Activated T-helper 2 cell treated with anti-CD3 and anti-CD28 coated beads, Interferon-gamma antibody, Interleukin-2, Interleukin-4, amounts not matched to agents 10 μg/mL and 5 μg/mL and 100 μg/mL, durations not matched to agents 14 hours and 24 hours and 36 hours (primary cell): ENCODE data around the gene PIGT. TPM values are rescaled to one million over a fixed set of nuclear protein-coding genes. Genes with fewer than 3 reads are reported as not detected.

Source experiments
- DNase-seq: peaks from one replicate; pipeline ENCODE4 v3.0.0; 2021; ENCODE audit warnings: low spot score
- H3K27ac Mint-ChIP-seq: one replicate; pipeline ENCODE4 v1.8.0; 2021; ENCODE audit warnings: mixed read lengths
- H3K27me3 Mint-ChIP-seq: one replicate; pipeline ENCODE4 v1.8.0; 2021; ENCODE audit warnings: low read depth, mixed read lengths
- H3K36me3 Mint-ChIP-seq: one replicate; pipeline ENCODE4 v1.8.0; 2021; ENCODE audit warnings: low read depth, mixed read lengths
- H3K4me1 Mint-ChIP-seq: one replicate; pipeline ENCODE4 v1.8.0; 2021; ENCODE audit warnings: low read depth, mixed read lengths
- H3K4me3 Mint-ChIP-seq: one replicate; pipeline ENCODE4 v1.8.0; 2021; ENCODE audit warnings: low read depth, mild to moderate bottlenecking, moderate library complexity, mixed read lengths
- H3K9me3 Mint-ChIP-seq: one replicate; pipeline ENCODE4 v1.8.0; 2021; ENCODE audit warnings: mixed read lengths
- intact Hi-C: fragments of 100-400 bp; cut with micrococcal nuclease; formaldehyde crosslinking; loops from one replicate; pipeline ENCODE4 v1.15.1; 2023
- total RNA-seq: library from RNA; stranded (reverse); gene quantifications from 2 replicates; pipeline ENCODE4 v1.2.3, GENCODE V29; 2022

PIGT gene
- total RNA-seq, 1 donor from 2014 or later, result 72.7 TPM

DNA sequence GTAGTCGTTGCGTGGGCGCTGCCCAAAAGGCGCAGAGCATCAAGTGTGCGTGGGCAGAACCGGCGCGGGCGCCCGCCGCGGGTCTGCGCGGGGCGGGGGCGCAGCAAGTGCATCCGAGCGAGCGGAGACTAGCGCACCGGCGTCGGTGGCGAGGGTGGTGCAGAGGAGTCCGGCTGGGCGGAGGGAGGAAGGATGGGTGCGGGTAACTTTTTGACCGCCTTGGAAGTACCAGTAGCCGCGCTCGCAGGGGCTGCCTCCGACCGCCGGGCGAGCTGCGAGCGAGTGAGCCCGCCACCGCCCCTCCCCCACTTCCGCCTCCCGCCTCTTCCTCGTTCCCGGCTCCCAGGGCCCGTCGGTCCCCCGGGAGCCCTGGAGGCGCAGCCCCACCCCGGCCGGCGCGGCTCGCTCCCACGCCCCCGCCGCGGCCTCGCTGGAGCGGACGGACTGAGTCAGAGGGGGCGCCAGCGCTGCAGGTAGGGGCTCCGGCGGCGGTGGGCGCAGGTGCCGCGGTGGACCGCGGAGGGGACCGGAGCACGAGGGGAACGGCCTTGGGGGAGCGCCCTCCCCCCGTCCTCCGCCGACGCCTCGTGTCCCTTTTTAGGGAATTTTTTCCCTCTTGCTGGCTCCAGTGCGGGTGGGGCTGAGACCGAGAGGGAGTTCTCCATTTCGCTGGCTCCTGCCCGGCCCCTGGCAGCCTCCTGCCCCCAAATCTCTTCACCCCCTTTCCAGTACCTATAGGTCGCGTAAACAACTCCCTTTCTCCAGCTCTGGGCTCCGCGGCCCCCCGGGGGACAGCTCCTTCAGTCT, 9.5 kb upstream of the PIGT start:
- intact Hi-C loops, result no loop called here
- DNase-seq, result no peak
- peak overlapping the region; percentile 77 for H3K4me3 Mint-ChIP-seq
- H3K9me3 Mint-ChIP-seq, result peaks cover 13% of the 10 kb centered on the region
- peaks cover 16% of the 10 kb centered on the region for H3K4me1 Mint-ChIP-seq
- H3K36me3 Mint-ChIP-seq, result no peaks in the 10 kb centered on the region
- H3K27me3 Mint-ChIP-seq, result peaks cover 13% of the 10 kb centered on the region
- H3K27ac Mint-ChIP-seq, result no peak overlapping the region

DNA sequence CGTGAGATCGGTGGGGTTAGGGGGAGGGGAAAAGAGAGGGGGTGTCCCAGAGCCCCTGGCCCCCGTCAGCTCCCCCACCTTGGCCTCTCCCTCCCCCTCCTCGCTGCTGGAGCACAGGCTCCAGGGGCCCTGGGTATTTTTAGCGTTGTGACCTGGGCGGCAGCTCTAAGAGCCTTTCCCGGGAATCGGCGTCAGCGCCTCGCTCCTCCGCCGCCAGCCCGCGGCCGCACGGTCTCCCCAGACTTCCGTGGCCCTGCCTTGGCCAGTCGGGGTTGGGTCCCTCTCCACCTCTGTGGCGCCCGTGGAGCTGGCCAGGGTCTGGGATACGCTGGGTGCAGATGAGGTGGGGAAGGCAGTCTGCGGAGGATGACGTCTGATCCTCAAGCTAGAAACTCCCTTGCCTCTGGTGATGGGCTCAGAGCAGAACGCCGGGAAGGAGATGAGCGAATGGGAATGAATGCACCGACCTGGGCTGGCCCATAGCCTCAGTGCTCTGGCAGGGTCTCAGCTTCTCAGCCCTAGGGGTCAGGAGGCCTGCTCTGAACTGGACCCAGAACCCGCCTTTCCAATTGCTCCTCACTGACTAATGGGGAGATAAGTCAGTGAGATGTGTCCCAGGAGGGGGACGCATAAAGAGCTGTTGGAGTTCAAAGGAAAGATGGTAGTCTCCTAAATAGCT, 8.7 kb upstream of the PIGT start:
- DNase-seq, result no peak
- peaks cover 6% of the 10 kb centered on the region for H3K9me3 Mint-ChIP-seq
- no peak overlapping the region for H3K27ac Mint-ChIP-seq
- H3K27me3 Mint-ChIP-seq, result peaks cover 13% of the 10 kb centered on the region
- H3K4me1 Mint-ChIP-seq, result peaks cover 16% of the 10 kb centered on the region
- intact Hi-C loops, result no loop called here
- no peaks in the 10 kb centered on the region for H3K36me3 Mint-ChIP-seq
- peak overlapping the region; percentile 77 for H3K4me3 Mint-ChIP-seq

DNA sequence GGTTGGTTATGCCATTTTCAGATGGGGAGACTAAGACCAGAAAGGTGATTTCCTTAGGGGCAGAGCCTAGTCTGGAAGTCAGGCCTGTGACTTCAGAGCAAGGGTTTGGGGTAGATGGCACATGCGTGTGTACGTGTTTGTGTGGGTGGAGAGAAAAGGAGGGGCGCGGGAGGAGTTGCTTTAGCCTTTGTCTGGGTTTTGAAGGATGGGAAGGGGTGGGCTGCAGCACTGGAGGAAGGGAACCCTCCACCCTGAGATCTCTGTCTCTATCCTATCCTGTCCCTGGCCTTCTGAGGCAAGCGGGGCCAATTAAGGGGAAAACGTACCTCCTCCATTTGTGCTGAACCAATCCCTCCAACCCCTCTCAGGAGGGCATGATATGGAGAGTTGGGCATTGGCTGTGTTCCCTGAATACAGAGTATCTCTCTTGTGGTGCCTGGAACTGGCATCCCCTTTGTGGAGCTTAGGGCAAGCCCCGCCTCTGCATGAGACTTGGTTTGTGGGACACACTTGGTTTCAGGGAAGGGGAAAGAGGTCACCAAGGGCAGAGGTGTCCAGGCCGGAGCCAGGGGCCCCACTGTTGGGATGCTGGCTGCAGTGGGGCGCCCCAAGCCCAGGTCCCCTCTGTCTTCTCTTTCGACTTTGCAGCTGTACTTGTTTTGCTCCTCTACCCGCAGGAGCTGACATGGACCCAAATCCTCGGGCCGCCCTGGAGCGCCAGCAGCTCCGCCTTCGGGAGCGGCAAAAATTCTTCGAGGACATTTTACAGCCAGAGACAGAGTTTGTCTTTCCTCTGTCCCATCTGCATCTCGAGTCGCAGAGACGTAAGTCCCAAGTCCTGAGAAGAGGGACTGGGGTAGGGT, 7.9 kb upstream of the PIGT start, which contains the start of gene DBNDD2:
TSS of gene DBNDD2 (plus strand) at position 507 of the 863 bp plus-strand sequence. CDS start at position 686, 179 bp downstream.
- no peaks in the 10 kb centered on the region for H3K9me3 Mint-ChIP-seq
- peaks cover 16% of the 10 kb centered on the region for H3K4me1 Mint-ChIP-seq
- no peaks in the 10 kb centered on the region for H3K36me3 Mint-ChIP-seq
- DNase-seq, result no peak
- H3K4me3 Mint-ChIP-seq, result peak within 1 kb of the TSS; percentile 77
- intact Hi-C loops, result no loop called here
- H3K27me3 Mint-ChIP-seq, result peaks cover 13% of the 10 kb centered on the region
- no peak within 1 kb of the TSS for H3K27ac Mint-ChIP-seq

DNA sequence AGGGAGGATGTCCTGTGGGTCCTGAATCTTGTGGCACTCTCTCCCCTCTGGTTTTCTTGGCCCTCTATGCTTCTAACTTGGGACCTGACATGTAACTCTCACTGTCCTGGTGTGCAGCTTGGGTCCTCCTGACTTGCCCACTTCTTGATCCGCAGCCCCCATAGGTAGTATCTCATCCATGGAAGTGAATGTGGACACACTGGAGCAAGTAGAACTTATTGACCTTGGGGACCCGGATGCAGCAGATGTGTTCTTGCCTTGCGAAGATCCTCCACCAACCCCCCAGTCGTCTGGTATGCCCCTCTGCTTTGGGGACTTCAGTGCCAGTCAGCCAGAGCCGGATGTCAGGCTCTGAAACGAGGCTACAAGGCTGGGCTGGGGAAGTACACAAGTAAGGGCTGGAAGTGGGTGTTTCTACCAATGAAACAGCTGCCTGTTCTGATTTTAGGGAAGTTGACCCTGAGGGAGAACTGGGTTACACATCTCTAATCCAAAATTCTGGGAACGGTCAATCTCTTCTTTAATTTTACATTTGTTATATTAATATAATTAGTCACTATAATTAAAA, 7.2 kb upstream of the PIGT start:
- Mint-ChIP-seq H3K27me3 (peaks cover 10% of the 10 kb centered on the region), H3K27ac (no peak overlapping the region), H3K36me3 (no peaks in the 10 kb centered on the region), H3K4me3 (no peak overlapping the region), H3K4me1 (peaks cover 16% of the 10 kb centered on the region), H3K9me3 (no peaks in the 10 kb centered on the region)
- intact Hi-C loops, result no loop called here
- no peak for DNase-seq

DNA sequence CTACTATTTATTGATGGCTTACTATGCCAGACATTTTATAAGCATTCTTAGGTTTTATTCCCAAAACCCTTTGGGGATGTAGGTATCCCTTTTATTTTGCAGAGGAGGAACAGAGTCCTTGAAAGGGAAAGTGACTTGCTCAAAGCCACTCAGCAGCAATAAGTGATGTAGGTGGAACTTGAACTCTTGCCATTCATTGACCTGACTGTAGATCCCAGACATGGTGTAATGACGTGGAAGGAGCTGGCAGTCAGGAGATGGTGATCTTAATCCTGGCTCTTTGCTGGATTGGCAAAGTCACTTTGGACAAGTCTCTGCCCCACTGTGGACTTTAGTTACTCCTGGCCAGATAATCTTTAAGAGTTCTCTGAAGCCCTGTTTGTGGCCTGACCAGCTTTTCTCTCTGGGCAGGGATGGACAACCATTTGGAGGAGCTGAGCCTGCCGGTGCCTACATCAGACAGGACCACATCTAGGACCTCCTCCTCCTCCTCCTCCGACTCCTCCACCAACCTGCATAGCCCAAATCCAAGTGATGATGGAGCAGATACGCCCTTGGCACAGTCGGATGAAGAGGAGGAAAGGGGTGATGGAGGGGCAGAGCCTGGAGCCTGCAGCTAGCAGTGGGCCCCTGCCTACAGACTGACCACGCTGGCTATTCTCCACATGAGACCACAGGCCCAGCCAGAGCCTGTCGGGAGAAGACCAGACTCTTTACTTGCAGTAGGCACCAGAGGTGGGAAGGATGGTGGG, 6.2 kb upstream of the PIGT start:
- Mint-ChIP-seq H3K4me3 (no peak overlapping the region), H3K4me1 (peaks cover 20% of the 10 kb centered on the region), H3K27ac (no peak overlapping the region), H3K36me3 (no peaks in the 10 kb centered on the region), H3K9me3 (no peaks in the 10 kb centered on the region), H3K27me3 (peaks cover 4% of the 10 kb centered on the region)
- intact Hi-C loops, result no loop called here
- no peak for DNase-seq

DNA sequence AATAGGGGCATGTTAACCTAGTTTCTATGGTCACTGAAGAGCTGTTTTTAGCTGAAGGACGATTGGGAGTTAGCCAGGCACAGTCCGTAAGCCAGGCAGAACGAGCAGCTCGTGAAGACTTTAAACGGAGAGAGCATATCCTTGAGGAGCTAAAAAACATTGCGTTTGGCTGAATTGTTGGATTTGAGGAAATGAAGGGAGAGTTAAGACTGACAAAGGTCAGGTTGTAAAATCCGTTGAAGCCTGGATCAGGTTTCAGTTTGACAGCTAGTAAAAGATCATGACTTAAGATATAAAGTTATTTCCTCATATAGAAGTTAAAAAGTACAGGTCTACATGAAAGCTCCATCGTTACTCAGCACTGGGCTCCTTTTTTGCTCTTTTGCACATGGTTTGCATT, 5.1 kb upstream of the PIGT start:
- no peaks in the 10 kb centered on the region for H3K27me3 Mint-ChIP-seq
- intact Hi-C loops, result no loop called here
- no peaks in the 10 kb centered on the region for H3K9me3 Mint-ChIP-seq
- no peak overlapping the region for H3K27ac Mint-ChIP-seq
- no peak for DNase-seq
- H3K4me3 Mint-ChIP-seq, result no peak overlapping the region
- H3K36me3 Mint-ChIP-seq, result no peaks in the 10 kb centered on the region
- H3K4me1 Mint-ChIP-seq, result peaks cover 25% of the 10 kb centered on the region

DNA sequence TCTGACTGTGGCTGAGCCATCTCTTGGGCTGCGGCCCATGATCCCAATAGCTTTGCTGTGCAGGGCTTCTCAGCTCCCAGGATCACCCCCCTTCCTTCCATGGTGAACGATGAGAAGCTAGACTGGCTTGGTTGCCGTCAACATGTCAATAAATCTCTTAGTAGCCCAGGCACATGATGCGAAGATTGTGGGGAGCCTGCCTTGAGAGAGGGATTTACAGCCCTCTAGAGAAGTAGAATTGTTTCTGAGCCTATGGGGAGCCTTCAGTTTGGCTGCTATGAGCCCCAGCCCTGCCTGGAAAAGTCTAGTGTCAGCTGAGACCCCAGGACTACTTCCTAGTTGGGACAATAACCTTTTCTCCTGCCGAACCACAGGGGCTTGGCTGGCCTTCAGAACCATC, 3.3 kb upstream of the PIGT start:
- Mint-ChIP-seq H3K27ac (no peak overlapping the region), H3K4me1 (peaks cover 25% of the 10 kb centered on the region)
- intact Hi-C loops, result no loop called here

DNA sequence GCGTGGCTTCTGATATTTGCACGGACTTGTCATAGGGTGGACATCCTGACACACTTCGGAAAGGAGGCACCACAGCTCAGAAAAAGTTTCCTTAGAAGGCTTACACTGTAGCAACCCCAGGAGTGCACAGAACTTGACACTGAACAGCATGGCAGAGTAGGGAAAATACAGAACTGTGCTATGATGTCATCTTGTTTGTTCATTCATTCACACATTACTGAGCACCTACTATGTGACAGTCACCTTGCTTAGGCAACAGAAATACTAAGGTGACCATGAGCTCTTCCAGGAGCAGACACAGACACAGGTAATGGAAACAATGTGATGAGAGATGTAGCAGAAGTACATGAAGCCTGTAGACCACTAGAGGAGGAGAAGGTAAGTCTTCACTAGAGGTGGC, 2.5 kb upstream of the PIGT start:
- H3K4me3 Mint-ChIP-seq, result no peak overlapping the region
- H3K27ac Mint-ChIP-seq, result no peak overlapping the region
- intact Hi-C loops, result no loop called here
- H3K9me3 Mint-ChIP-seq, result no peaks in the 10 kb centered on the region
- peaks cover 8% of the 10 kb centered on the region for H3K36me3 Mint-ChIP-seq
- H3K4me1 Mint-ChIP-seq, result peaks cover 28% of the 10 kb centered on the region
- no peak for DNase-seq
- no peaks in the 10 kb centered on the region for H3K27me3 Mint-ChIP-seq

More for the DNA sequence above, 3.3 kb upstream of the PIGT start:
- no peaks in the 10 kb centered on the region for H3K27me3 Mint-ChIP-seq
- H3K9me3 Mint-ChIP-seq, result no peaks in the 10 kb centered on the region
- no peak overlapping the region for H3K4me3 Mint-ChIP-seq
- DNase-seq, result no peak
- H3K36me3 Mint-ChIP-seq, result peaks cover under 1% of the 10 kb centered on the region

DNA sequence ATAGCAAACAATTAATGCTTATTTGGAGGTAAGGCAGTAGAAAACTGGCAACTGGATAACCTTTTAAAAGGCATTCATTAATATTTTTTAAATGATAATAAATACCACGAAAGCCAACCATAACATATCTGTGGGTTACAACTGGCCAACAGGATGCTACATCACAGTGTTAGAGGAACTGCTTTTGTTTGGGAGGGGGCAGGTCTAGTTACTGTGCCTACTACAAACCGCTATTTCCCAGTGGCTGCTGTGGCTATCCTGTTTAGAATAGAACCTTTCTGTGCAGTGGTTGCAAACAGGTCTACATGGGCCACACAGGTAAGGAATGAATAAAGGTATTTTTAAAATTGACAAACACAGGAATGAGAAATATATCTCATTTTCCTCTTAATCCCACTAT, 976 bp downstream of the PIGT start:
- Mint-ChIP-seq H3K9me3 (no peaks in the 10 kb centered on the region), H3K4me3 (peak overlapping the region; percentile 92), H3K4me1 (peaks cover 31% of the 10 kb centered on the region), H3K36me3 (peaks cover 34% of the 10 kb centered on the region), H3K27me3 (no peaks in the 10 kb centered on the region), H3K27ac (peak overlapping the region; percentile 91)
- intact Hi-C loops, result loop anchor here (2.0 kb wide), 2 partner anchors 44 to 54 kb away; partner anchors contain the start of gene SYS1
- DNase-seq, result no peak

DNA sequence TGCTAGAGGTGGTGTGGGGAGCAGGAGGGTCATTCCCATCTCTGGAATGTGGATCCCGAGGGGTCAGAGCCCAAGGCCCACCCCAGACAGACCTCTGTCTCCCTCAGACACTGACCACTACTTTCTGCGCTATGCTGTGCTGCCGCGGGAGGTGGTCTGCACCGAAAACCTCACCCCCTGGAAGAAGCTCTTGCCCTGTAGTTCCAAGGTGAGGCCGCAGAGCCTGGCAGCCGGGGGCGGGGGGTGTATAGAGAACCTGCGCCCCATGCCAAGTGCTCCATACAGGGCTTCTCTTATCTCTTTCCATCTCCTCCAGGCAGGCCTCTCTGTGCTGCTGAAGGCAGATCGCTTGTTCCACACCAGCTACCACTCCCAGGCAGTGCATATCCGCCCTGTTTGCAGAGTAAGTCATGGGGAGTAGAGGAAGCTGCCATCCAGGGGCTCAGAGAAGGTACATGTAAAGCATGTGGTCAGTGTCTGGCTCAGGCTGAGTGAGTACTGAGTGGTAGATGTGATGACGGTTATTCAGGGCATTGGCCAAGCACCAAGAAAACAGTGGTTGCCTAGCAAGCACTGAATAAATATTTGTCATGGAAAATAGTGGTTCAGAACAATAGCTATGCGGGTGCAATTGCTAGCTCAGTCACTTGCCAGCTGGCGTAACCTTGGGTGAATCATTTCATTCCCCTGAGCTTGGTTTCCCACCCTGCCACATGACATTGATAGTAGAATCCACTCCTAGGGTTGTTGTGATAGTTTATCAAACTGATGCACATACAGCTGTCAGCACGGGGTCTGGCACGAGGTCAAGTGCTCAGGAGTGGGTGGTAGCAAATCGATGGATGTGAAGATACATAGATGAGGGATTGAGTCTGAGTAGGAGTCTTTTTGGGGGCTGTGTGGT, 3.5 kb downstream of the PIGT start:
- peak overlapping the region; percentile 49 for H3K27ac Mint-ChIP-seq
- peaks cover 48% of the 10 kb centered on the region for H3K36me3 Mint-ChIP-seq
- intact Hi-C loops, result no loop called here
- no peak for DNase-seq
- H3K4me3 Mint-ChIP-seq, result no peak overlapping the region
- peaks cover 27% of the 10 kb centered on the region for H3K4me1 Mint-ChIP-seq
- no peaks in the 10 kb centered on the region for H3K9me3 Mint-ChIP-seq
- no peaks in the 10 kb centered on the region for H3K27me3 Mint-ChIP-seq

DNA sequence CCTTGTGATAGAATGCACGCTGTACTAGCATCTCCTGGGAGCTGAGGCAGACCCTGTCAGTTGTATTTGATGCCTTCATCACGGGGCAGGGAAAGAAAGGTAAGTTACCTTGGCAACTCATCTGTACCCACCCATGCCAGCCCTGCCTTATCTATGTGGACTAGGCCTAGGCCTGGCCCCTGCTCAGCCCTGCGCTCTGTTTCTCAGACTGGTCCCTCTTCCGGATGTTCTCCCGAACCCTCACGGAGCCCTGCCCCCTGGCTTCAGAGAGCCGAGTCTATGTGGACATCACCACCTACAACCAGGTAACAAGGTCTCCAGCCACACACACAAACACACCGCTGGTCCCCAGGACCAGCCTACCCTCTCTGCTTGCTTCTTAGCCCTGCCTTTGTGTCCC, 4.2 kb downstream of the PIGT start:
- Mint-ChIP-seq H3K27ac (no peak overlapping the region), H3K4me3 (no peak overlapping the region), H3K27me3 (no peaks in the 10 kb centered on the region), H3K36me3 (peaks cover 54% of the 10 kb centered on the region), H3K9me3 (no peaks in the 10 kb centered on the region), H3K4me1 (peaks cover 22% of the 10 kb centered on the region)
- intact Hi-C loops, result no loop called here
- DNase-seq, result no peak
